Loucy (cell line): ENCODE data around the gene CYFIP2.

ENCODE experiments used
- H2AFZ ChIP-seq: fragments of 200-600 bp; sonication (generic); 2 replicates; pipeline ENCODE4 v1.6.0; 2016; ENCODE audit warnings: antibody characterized with exemption, mild to moderate bottlenecking, low read length, moderate library complexity
- H3F3A ChIP-seq: fragments of 200-600 bp; 2 replicates; pipeline ENCODE4 v1.6.0; 2016; ENCODE audit warnings: antibody characterized with exemption, low read depth, mild to moderate bottlenecking
- H3K27me3 ChIP-seq: fragments of 200-600 bp; sonication (generic); 2 replicates; pipeline ENCODE4 v1.6.1; 2014; ENCODE audit warnings: low read length, mild to moderate bottlenecking; ENCODE audit not compliant: insufficient read depth, poor library complexity, severe bottlenecking
- H3K36me3 ChIP-seq: fragments of 200-600 bp; sonication (generic); 2 replicates; pipeline ENCODE4 v1.6.1; 2016; ENCODE audit warnings: low read length; ENCODE audit not compliant: insufficient read depth
- H3K4me1 ChIP-seq: fragments of 200-600 bp; sonication (generic); 2 replicates; pipeline ENCODE4 v1.5.1; 2014; ENCODE audit warnings: low read length, mild to moderate bottlenecking; ENCODE audit not compliant: insufficient read depth, poor library complexity, severe bottlenecking
- H3K4me2 ChIP-seq: fragments of 200-600 bp; sonication (generic); 2 replicates; pipeline ENCODE4 v1.6.0; 2014; ENCODE audit warnings: antibody characterized with exemption, low read length, low read depth, mild to moderate bottlenecking; ENCODE audit not compliant: poor library complexity, severe bottlenecking
- H3K4me3 ChIP-seq: fragments of 200-600 bp; sonication (generic); 2 replicates; pipeline ENCODE4 v1.5.1; 2014; ENCODE audit warnings: low read length, mild to moderate bottlenecking, mixed read lengths; ENCODE audit not compliant: poor library complexity, severe bottlenecking
- H3K79me2 ChIP-seq: fragments of 200-600 bp; sonication (generic); 2 replicates; pipeline ENCODE4 v1.6.1; 2014; ENCODE audit warnings: low read length; ENCODE audit not compliant: insufficient read depth
- H3K9ac ChIP-seq: fragments of 200-600 bp; sonication (generic); 2 replicates; pipeline ENCODE4 v1.6.0; 2014; ENCODE audit warnings: mild to moderate bottlenecking, low read depth, low read length, moderate library complexity; ENCODE audit not compliant: poor library complexity, severe bottlenecking
- H3K9me2 ChIP-seq: fragments of 200-600 bp; sonication (generic); replicated peaks from 2 replicates; pipeline ENCODE4 v1.6.1; 2016; ENCODE audit warnings: low read depth, low read length, mixed read lengths
- H3K9me3 ChIP-seq: fragments of 200-600 bp; sonication (generic); 2 replicates; pipeline ENCODE4 v1.6.1; 2014; ENCODE audit warnings: mild to moderate bottlenecking, antibody characterized with exemption, low read length, low read depth; ENCODE audit not compliant: insufficient read depth
- H4K20me1 ChIP-seq: fragments of 200-600 bp; sonication (generic); 2 replicates; pipeline ENCODE4 v1.6.0; 2014; ENCODE audit warnings: antibody characterized with exemption, low read length, mild to moderate bottlenecking; ENCODE audit not compliant: insufficient read depth, poor library complexity, severe bottlenecking
- EZH2phosphoT487 ChIP-seq: fragments of 200-600 bp; IDR thresholded peaks from 2 replicates; pipeline ENCODE4 v1.6.1; 2018; ENCODE audit warnings: antibody characterized with exemption, mild to moderate bottlenecking, moderate library complexity, borderline replicate concordance
- TF ChIP-seq, protein P1 (sequence below): fragments of 200-600 bp; sonication (generic); conservative IDR thresholded peaks from 2 replicates; pipeline ENCODE4 v1.5.1; 2014; ENCODE audit warnings: mild to moderate bottlenecking, antibody characterized with exemption, low read length

Gene CYFIP2

DNA sequence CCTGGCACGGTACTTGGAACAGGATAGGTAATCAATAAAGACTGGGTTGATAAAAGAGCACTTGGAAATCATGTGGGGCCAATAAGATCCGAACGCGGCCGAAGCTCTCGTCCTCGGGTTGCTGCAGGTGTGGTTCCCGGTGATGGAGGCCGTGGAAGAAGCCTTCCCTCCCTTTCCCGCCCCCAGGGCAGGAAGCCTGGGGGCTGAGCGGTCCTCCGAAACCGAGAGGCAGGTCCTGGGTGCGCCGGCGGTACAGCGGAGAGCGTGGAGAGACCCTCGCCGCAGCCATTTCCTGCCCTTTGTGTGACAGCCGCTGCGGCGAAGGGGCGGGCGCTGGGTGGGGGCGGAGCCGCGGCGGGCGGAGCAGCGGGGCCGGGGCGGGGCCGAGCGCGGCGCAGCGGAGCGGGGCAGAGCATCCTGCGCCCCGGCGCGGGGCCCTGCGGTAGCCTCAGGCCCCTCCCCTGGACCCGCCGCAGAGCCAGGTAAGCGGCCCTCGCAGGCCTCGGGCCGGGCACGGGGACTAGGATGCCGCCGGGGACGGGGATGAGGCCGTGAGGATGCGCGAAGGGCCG lies at the start of gene CYFIP2:
Gene CYFIP2, plus strand, starts transcription at position 410 of the 572 bp plus-strand sequence. CDS start 19,239 bp downstream, outside the sequence.
- Histone ChIP-seq H3K4me2 (peak within 1 kb of the TSS; percentile 97), H3K4me3 (peak within 1 kb of the TSS; percentile 95), H3K79me2 (peaks cover 54% of the 10 kb centered on the region), H3K4me1 (peaks cover 34% of the 10 kb centered on the region), H3K9ac (peak within 1 kb of the TSS; percentile 90), H3K9me2 (no peaks in the 10 kb centered on the region), H3K9me3 (no peaks in the 10 kb centered on the region), H4K20me1 (peaks cover 10% of the 10 kb centered on the region), H3F3A (no peaks in the 10 kb centered on the region), H2AFZ (no peak within 1 kb of the TSS), H3K36me3 (no peaks in the 10 kb centered on the region), H3K27me3 (no peaks in the 10 kb centered on the region)
- TF ChIP-seq, protein P1, sequence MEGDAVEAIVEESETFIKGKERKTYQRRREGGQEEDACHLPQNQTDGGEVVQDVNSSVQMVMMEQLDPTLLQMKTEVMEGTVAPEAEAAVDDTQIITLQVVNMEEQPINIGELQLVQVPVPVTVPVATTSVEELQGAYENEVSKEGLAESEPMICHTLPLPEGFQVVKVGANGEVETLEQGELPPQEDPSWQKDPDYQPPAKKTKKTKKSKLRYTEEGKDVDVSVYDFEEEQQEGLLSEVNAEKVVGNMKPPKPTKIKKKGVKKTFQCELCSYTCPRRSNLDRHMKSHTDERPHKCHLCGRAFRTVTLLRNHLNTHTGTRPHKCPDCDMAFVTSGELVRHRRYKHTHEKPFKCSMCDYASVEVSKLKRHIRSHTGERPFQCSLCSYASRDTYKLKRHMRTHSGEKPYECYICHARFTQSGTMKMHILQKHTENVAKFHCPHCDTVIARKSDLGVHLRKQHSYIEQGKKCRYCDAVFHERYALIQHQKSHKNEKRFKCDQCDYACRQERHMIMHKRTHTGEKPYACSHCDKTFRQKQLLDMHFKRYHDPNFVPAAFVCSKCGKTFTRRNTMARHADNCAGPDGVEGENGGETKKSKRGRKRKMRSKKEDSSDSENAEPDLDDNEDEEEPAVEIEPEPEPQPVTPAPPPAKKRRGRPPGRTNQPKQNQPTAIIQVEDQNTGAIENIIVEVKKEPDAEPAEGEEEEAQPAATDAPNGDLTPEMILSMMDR: no peak
- no peak for TF ChIP-seq EZH2phosphoT487

DNA sequence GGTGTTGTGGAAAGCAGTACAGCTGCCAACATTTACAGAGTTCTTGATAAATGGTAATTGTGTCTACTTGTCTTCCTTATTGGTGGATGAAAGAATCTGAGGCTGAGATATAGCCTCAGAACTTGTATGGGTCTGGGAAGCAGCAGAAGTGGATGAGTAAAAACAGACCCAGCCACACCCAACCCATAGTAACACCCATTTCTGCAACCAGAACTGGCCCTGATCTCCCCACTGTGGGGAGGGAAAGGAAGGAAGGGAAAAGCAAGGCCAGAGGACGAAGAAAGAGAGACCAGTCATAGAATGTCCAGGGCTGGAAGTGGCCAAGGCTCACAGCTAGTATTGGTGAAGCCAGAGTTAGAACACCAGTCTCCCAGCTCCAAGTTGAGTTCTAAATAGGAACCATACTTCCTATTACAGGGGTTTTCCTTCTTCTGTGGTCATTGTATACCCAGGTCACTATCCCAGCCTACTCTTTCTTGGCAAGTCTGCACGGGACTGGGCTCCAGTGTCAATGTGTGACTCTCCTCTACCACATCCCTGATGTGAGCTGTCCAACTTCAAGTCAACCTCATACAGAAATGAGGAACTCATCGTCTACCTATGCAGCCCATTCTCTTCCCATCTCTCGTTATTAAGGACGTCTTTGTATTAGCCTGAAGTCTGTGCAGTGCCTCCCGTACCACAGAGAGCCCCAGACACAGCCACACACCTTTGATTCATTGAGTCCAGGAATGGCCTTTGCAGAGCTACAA lies 49.4 kb upstream of the CYFIP2 start:
- no peak overlapping the region for H3K4me2 ChIP-seq
- H3K27me3 ChIP-seq: no peaks in the 10 kb centered on the region
- peaks cover 88% of the 10 kb centered on the region; the same call in 1 of the 2 replicates for H3K36me3 ChIP-seq
- no peak overlapping the region for H3K9ac ChIP-seq
- no peaks in the 10 kb centered on the region for H3K4me1 ChIP-seq
- no peak overlapping the region for H2AFZ ChIP-seq
- TF ChIP-seq, protein P1: no peak
- TF ChIP-seq EZH2phosphoT487: no peak
- H3K79me2 ChIP-seq: no peaks in the 10 kb centered on the region
- H4K20me1 ChIP-seq: no peaks in the 10 kb centered on the region
- no peak overlapping the region for H3K4me3 ChIP-seq
- no peaks in the 10 kb centered on the region for H3F3A ChIP-seq
- no peaks in the 10 kb centered on the region for H3K9me2 ChIP-seq
- no peaks in the 10 kb centered on the region for H3K9me3 ChIP-seq

DNA sequence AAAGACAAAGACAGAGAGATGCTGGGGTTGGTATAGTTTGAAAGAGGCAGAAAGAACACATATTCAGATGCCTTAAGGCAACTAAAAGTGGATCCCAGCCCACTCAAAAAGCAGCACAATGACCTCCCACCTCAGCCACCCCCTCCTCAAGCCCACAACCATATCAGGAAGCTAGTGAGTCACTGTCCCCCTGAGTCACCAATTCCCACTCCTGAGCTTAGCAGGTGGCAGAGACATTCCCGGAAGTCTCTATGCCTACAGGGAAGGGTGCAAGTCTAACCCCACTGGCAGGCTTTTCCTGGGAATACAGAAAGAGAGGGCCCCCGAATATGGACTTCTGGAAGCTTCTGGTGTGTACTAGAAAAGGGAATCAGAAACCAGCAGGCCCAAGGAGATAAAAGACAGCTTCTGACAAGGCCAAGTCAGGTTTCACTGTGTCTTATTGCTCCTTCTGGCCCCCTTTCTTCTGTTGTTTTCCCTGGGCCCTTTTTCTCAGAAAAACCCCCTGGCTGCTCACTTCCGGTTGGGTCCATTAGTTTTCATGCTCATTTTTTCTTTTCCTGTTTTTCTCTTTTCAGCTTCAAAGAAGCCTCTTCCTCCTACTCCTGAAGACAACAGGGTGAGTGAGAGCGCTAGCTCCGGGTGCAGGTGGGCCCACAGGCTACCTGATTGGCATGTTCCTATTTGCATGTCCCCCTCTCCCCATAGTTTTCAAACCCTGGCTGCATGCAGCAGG lies 48.5 kb upstream of the CYFIP2 start:
- Histone ChIP-seq H4K20me1 (no peaks in the 10 kb centered on the region), H3K4me1 (no peaks in the 10 kb centered on the region), H3K9ac (no peak overlapping the region), H3F3A (no peaks in the 10 kb centered on the region), H2AFZ (no peak overlapping the region), H3K4me3 (no peak overlapping the region), H3K4me2 (no peak overlapping the region), H3K9me3 (no peaks in the 10 kb centered on the region), H3K27me3 (no peaks in the 10 kb centered on the region), H3K9me2 (no peaks in the 10 kb centered on the region), H3K36me3 (peaks cover 88% of the 10 kb centered on the region; the same call in 1 of the 2 replicates), H3K79me2 (no peaks in the 10 kb centered on the region)
- TF ChIP-seq, protein P1: no peak
- TF ChIP-seq EZH2phosphoT487: no peak
